HepG2 (cell line): Measurements from ENCODE around the gene CTDSP1. TPM values are rescaled to one million over a fixed set of nuclear protein-coding genes. Genes with fewer than 3 reads are reported as not detected.

Experiments used
- LRRFIP1 ChIP-seq: sonication (generic); formaldehyde crosslinking; conservative IDR thresholded peaks from 2 replicates; pipeline ENCODE4 v1.4.0; 2020; ENCODE audit warnings: missing genetic modification reagents
- NFAT5 ChIP-seq: sonication (generic); formaldehyde crosslinking; IDR thresholded peaks from 2 replicates; pipeline ENCODE4 v1.4.0; 2020; ENCODE audit warnings: missing genetic modification reagents
- NFE2L2 ChIP-seq: fragments of 150-350 bp; IDR thresholded peaks from 2 replicates; pipeline ENCODE4 v1.6.1; 2014; ENCODE audit warnings: low read length
- POGK ChIP-seq: sonication (generic); formaldehyde crosslinking; conservative IDR thresholded peaks from 2 replicates; pipeline ENCODE4 v1.8.0; 2022; ENCODE audit warnings: mild to moderate bottlenecking, moderate library complexity, missing genetic modification reagents
- RFXAP ChIP-seq: sonication (generic); formaldehyde crosslinking; IDR thresholded peaks from 2 replicates; pipeline ENCODE4 v1.4.0; 2020; ENCODE audit warnings: missing genetic modification reagents, borderline replicate concordance
- SATB2 ChIP-seq: sonication (generic); formaldehyde crosslinking; IDR thresholded peaks from 2 replicates; pipeline ENCODE4 v1.5.0; 2020; ENCODE audit warnings: missing genetic modification reagents
- SETDB1 ChIP-seq: sonication (generic); formaldehyde crosslinking; IDR thresholded peaks from 2 replicates; pipeline ENCODE4 v1.5.1; 2020; ENCODE audit warnings: missing genetic modification reagents, mild to moderate bottlenecking, borderline replicate concordance
- SNAPC2 ChIP-seq: sonication (generic); formaldehyde crosslinking; IDR thresholded peaks from 2 replicates; pipeline ENCODE4 v1.8.1; 2022; ENCODE audit warnings: mild to moderate bottlenecking, missing genetic modification reagents
- ZNF234 ChIP-seq: sonication (generic); formaldehyde crosslinking; conservative IDR thresholded peaks from 2 replicates; pipeline ENCODE4 v1.5.1; 2020; ENCODE audit warnings: mild to moderate bottlenecking, missing genetic modification reagents
- polyA plus RNA-seq, 8 experiments: library from polyadenylated mRNA; depleted of rRNA in 3 of 8; stranded (reverse) in 7 of 8; unstranded in 1 of 8; fragments of >200 nt; fragmentation: Illumina TruSeq in 4 of 8; extraction: Trizol in 4 of 8; gene quantifications; 2 replicates each; pipeline versions ENCODE4 v1.2.1 to v1.2.3, GENCODE V29; 2011 to 2016; ENCODE audit warnings: low read depth in 4 of 8, missing spikeins in 1 of 8, mixed read lengths in 1 of 8; ENCODE audit not compliant: insufficient read depth in 1 of 8
- total RNA-seq, 5 experiments: library from RNA; depleted of rRNA; stranded (reverse); fragments of >200 nt; fragmentation: Illumina TruSeq; extraction: Trizol; gene quantifications; 2 replicates each; pipeline ENCODE4 v1.2.3, GENCODE V29; 2016; ENCODE audit warnings: low read depth in 1 of 5
- TF ChIP-seq, protein P1 (sequence below): IDR thresholded peaks from 2 replicates; pipeline ENCODE4 v1.6.1; 2016; ENCODE audit warnings: mild to moderate bottlenecking
- TF ChIP-seq, protein P2 (sequence below): sonication (generic); formaldehyde crosslinking; IDR thresholded peaks from 2 replicates; pipeline ENCODE4 v1.5.0; 2020; ENCODE audit warnings: missing genetic modification reagents, mild to moderate bottlenecking, borderline replicate concordance

The CTDSP1 gene
- total and polyA plus RNA-seq, 2 of the 13 experiments (the other 11 are each of a cell fraction or from before 2014, with no cell fraction given) = 91.0 to 268 TPM

DNA sequence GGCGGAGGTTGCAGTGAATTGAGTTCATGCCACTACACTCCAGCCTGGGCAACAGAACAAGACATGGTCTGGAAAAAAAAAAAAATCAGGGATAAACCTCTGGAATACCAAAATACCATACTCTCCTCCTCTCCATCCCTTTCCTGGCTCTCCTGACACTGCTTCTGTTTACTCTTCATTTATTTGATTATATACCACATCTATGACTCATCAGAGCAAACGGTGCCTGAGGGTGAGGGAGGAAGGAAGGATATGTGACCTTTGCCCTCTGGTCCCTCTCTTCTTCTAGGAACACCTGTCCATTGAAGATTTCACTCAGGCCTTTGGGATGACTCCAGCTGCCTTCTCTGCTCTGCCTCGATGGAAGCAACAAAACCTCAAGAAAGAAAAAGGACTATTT, 49.3 kb downstream of the CTDSP1 start (continued):
- TF ChIP-seq ZNF234 (no peak), LRRFIP1 (CRISPR knock-in tag) (no peak), NFAT5 (CRISPR knock-in tag) (no peak), SETDB1 (CRISPR knock-in tag) (no peak), SATB2 (CRISPR knock-in tag) (no peak), RFXAP (CRISPR knock-in tag) (no peak), POGK (no peak), SNAPC2 (no peak), NFE2L2 (no peak)
- TF ChIP-seq, protein P1, sequence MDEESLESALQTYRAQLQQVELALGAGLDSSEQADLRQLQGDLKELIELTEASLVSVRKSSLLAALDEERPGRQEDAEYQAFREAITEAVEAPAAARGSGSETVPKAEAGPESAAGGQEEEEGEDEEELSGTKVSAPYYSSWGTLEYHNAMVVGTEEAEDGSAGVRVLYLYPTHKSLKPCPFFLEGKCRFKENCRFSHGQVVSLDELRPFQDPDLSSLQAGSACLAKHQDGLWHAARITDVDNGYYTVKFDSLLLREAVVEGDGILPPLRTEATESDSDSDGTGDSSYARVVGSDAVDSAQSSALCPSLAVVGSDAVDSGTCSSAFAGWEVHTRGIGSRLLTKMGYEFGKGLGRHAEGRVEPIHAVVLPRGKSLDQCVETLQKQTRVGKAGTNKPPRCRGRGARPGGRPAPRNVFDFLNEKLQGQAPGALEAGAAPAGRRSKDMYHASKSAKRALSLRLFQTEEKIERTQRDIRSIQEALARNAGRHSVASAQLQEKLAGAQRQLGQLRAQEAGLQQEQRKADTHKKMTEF (CRISPR knock-in tag) = 0 out of 2 replicates have a peak, but pooled peaks have one; percentile 33
- TF ChIP-seq, protein P2, sequence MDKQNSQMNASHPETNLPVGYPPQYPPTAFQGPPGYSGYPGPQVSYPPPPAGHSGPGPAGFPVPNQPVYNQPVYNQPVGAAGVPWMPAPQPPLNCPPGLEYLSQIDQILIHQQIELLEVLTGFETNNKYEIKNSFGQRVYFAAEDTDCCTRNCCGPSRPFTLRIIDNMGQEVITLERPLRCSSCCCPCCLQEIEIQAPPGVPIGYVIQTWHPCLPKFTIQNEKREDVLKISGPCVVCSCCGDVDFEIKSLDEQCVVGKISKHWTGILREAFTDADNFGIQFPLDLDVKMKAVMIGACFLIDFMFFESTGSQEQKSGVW (CRISPR knock-in tag) = no peak
- TF ChIP-seq, all 625 proteins: peak for 89
